A204.1 (cell line): ENCODE results near the gene LIPH.

Experiments used
- FAIRE-seq: peaks from 2 replicates; lab custom pipeline; 2012; peaks lifted over from hg19 to GRCh38; lab: Jason Lieb, UNC

Gene LIPH

DNA sequence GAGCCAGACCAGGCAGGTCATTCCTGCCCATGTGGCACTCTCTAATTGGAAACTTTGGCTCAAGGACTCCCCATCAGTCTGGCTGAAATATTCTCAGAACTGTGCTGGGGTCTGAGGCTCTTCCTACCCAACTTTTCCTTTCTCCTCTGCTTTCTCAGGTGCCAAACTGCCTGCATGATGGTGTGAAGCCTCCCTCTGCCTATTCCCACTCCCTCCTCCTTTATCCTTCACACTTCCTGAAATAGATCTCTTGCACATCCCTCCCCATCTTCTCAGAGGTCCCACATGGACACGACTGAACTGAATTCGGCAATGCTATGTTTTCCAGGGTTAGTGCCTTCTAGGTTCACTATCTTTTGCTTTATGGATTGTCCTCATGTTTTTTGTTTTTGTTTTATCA, 12.5 kb downstream of the LIPH start:
- no peak for FAIRE-seq

- no peak for FAIRE-seq
Measured at GRCh38 chr3:185537369-185537970, 14.9 kb downstream of the LIPH start.

- no peak for FAIRE-seq
Measured at GRCh38 chr3:185534511-185534910, 17.9 kb downstream of the LIPH start.

DNA sequence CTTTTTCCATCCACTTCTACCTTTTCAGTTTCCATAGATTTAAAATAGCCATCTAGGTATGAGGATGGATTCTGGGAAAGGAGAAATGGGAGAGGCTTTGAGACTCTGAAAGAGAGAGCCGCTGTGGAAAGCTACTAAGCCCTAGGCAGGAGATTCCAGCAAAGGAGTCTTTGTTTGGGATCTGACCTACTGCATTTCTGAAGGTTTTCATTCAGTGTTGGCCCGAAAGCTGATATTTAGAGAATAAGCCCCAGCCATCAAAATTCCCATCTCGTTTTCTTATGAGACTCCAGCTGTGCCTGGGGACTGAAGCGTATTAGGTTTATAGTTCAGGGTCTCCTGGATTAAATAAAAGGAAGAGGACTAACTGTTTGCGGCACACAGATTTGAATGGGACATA, 19.5 kb downstream of the LIPH start:
- no peak for FAIRE-seq

- no peak for FAIRE-seq
Measured at GRCh38 chr3:185530856-185531255, 21.5 kb downstream of the LIPH start.

GRCh38 chr3:185528532-185528931, 23.9 kb downstream of the LIPH start:
- no peak for FAIRE-seq

DNA sequence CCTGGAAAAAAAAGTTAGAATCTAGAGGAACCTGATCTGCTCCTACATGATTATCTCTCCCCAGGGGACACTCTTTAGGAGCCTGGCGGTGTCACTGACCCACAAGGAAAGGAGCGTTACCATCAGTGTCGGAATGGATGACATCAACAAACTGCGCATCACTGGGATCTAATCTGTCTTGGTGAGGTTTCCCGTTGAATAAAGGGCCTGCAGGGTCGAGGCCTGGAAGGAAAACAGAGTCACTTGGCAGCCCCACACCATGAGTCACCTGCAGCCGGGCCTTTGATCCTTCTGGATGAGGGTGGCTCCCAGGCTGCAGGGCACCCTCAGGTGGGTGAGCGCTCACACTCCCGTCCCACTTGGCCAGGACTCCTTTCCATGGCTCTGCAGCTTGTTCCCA, 25.0 kb downstream of the LIPH start:
- FAIRE-seq: no peak

GRCh38 chr3:185526349-185526951, 25.9 kb downstream of the LIPH start:
- FAIRE-seq: peak; percentile 96

DNA sequence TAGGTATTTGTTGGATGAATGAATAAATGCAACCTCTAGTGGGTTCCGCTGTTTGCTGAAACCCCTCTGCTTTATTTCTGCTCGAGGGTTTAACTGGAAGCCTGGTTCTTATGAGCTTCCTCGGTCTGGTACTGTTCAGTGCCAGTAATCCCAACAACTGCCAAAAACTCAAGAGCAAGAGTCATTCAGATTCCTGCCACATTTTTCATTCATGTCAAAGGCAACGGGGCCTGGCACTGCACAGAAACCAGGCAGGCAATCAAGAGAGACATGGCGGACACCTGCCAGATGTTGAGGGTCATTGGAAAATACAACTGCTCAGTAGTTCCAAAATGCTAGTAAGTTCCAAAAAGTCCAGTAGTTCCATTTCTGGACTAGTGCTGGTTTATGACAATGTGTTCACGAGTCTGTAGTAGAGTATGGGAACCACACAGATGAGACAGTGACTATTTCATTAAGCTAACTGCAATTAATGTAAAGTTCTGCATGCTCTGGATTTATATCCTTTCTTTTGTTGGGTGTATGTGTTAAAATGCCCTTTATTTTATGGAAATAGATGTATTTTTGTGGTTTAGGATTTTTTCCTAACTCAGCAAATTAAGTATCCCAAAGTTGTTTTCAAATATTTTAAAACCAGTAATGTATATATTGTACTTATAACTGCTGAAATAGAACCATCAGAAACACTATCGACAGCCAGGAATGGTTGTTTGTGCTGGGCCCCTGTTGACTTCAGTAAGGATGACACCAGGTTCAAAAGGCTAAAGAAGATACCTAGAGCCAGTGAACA, 30.8 kb downstream of the LIPH start:
- FAIRE-seq: no peak

DNA sequence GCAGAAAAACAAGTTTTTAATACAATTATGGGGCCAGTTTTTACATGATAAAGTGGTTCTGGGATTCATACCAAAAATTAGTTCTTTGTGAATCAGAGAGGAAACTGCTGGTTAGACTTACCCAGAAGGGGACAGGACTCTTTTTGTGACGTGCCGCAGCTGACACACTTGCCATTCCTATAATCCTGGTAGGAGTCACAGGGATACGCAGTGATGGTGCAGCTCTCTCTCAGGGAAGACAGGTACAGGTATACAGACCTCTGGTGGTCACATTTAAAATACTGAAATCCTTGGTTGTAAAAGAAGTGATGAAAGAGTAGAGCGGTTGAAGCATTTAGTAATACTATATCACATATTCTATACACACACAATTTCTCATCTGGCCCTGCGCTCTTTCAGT, 33.4 kb downstream of the LIPH start:
- no peak for FAIRE-seq

DNA sequence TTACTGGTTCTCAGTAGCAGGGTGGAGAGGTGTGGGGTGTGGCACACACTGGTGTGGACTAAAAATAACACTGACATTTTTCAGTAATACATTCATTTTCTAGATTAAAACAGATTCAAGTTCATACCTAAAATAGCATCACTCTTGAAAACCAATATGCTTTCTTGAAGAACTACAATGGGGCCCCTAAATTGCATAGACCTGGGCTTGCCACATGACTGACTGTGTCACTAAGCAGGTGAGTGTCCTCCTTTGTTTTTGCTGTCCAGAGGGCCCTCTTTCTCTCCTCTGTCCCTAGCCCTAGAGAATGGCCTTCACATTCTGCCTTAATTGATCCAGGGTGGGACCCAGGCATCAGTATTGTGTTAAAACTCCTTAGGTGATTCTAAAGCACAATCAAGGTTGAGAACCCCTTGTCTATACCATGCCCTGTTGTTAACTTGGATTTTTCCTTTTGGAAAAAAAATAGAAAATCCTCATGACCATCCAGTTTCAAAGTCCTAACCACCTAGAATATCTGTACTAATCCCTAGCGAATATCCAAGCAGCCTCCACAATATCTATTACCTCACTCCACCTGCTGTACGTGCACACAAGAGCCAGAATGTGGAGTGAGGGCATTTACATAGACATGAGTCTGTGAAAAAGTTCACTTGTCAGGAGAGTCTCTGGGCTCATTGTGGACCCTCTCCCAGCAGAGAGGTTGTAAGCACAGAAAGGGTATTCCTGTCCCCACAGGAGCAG, 34.8 kb downstream of the LIPH start:
- FAIRE-seq: no peak

GRCh38 chr3:185511711-185512110, 40.7 kb downstream of the LIPH start:
- FAIRE-seq: no peak

DNA sequence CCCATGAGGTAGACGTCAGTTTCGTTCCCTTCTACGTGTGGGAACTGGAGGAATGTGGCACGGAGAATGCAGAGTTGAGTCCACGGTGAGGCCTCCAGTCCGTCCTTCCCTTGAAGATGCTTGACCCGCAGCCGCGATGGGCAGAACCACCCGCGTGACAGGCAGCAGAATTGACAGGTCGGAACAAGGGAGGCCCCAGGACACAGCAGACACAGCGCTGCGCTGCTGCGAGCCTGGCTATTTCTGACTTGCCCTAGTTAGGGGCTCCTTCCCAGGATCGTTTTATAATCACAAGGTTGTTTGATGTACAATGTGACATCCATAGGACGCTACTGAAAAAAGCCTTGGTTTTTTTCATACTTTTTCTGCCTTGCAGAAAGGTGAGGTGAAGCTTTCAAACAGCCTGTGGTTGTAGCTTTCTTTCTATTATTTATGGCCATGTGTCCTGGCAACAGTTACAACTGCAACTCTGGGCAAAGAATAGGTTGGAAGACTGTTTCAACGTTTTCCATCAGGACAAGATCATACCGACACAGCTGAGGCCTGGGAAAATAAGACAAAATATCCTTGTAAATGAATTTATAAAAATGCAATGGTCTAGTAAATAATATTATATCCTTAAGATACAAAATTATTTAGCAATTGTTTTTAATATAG, 43.9 kb downstream of the LIPH start:
- FAIRE-seq: no peak

- no peak for FAIRE-seq
Measured at GRCh38 chr3:185507883-185508282, 44.5 kb downstream of the LIPH start.

- FAIRE-seq: no peak
Measured at GRCh38 chr3:185504636-185505035, 47.8 kb downstream of the LIPH start.

GRCh38 chr3:185503521-185503920, 48.9 kb downstream of the LIPH start:
- no peak for FAIRE-seq

- FAIRE-seq: no peak
Measured at GRCh38 chr3:185502987-185503386, 49.4 kb downstream of the LIPH start.

- no peak for FAIRE-seq
Measured at GRCh38 chr3:185498503-185499396, 53.6 kb downstream of the LIPH start, which contains the start of gene TMEM41A. TSS of gene TMEM41A (minus strand) at chr3:185499035. CDS start at chr3:185498961, 74 bp downstream.

GRCh38 chr3:185490241-185490640, 62.1 kb downstream of the LIPH start:
- no peak for FAIRE-seq

DNA sequence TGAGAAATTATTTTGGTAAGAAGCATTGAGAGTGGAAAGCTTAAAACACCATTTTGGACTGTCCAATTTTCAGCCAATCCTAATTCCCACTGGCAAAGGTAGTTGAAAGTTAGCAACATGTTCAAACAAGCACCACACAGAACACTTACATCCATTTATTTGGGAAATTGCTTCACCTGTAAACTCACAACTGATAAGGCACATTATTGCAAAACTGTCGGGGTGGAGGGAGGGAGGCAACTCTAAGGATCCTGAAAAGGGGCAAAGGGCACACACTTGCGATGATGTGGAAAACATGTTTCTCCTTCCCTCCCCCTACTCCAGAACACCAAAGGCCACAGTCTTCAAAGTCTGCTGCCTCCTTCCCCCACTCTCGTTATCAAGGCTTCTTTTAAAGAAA, 62.9 kb downstream of the LIPH start:
- no peak for FAIRE-seq

GRCh38 chr3:185488465-185488864, 63.9 kb downstream of the LIPH start:
- FAIRE-seq: no peak
